HG03060 (cell line): ENCODE results near the gene MCOLN3.

Experiments used
- ATAC-seq: cut with Tn5 transposase; IDR thresholded peaks from one replicate; pipeline ENCODE4 v1.9.1; 2021; ENCODE audit warnings: low read depth, moderate number of reproducible peaks; ENCODE audit not compliant: unreplicated experiment

MCOLN3 gene

DNA sequence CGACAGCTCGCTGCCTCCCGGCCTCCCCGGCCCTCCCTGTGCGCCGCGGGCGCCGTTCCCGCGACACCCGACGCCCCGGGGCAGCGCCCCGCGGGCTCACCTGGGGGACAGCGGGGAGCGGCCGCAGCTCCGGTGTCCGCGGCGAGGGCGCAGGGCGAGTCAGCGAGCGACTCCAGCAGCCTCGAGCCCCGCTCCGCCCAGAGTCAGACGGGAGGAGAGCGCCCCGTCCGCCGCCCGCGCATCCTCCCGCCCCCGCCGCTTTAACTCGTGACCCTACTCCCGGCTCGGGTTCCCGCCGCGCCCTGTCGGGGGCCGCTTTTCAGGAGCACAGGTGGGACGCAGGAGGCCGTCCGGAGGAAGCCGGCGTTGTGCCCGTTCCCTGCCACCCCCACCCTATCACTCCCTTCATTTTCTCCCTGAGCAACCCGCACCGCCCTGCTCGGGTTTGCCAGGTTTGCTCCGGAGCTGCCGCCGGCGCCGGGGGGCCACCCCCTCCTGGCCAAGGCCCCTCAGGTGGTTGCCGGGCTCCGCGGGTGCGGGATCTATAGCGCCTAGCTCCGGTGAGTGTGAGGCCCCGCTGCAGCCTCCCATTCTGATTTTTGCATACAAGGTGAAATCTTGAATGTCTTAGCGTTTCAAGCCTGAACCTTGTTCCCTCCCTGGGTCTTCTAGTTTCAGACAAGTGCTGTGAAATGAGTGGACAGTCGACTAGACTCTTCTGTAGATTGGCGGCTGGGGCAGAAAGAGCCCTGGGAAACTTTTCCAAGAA lies at the start of gene MCOLN3:
Gene MCOLN3, minus strand, starts transcription at position 205 of the 769 bp plus-strand sequence. CDS start 3,140 bp downstream, outside the sequence.
- no peak for ATAC-seq

DNA sequence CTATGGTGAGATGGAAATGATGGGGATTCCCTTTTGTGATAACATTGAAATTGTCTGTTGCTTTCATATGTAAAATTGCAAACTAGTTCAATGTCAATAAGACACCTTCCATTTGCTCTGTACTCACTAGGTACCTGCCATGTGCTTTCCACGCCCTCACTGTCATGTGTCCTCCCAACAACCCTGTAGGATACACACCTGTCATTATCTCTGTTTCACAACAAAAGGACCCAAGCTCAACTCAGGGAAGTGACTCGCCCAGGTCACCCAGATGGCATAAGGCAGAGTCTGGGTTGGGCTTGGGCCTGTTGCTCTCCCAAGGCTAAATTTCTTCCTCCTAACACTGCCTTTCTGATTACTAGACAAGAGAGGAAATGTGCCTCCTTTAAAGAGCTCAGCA lies 45.3 kb upstream of the MCOLN3 start:
- no peak for ATAC-seq

GRCh38 chr1:85091671-85092280 lies 43.5 kb upstream of the MCOLN3 start:
- no peak for ATAC-seq

- ATAC-seq: no peak
These were observed 41.9 kb upstream of the MCOLN3 start for GRCh38 chr1:85090225-85090624.

DNA sequence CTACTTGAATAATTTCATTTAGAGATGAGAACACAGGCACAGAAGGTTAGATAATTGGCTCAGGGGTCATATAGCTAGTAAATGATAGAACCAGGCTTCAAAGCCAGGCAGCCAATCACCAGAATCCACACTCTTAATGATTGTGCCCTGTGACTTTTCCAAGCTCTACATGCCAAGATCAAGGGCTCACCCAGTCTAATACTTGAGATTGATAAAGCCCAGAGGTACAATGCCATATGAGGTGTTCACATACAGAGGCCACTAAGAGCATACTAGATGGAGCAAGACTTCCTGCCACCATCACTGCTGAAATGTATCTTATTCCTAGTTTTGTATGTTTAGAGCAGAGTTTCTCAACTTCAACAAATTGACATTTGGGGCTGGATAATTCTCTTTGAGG lies 40.9 kb upstream of the MCOLN3 start:
- no peak for ATAC-seq

- ATAC-seq: no peak
These were observed 40.1 kb upstream of the MCOLN3 start for GRCh38 chr1:85088408-85088784.

DNA sequence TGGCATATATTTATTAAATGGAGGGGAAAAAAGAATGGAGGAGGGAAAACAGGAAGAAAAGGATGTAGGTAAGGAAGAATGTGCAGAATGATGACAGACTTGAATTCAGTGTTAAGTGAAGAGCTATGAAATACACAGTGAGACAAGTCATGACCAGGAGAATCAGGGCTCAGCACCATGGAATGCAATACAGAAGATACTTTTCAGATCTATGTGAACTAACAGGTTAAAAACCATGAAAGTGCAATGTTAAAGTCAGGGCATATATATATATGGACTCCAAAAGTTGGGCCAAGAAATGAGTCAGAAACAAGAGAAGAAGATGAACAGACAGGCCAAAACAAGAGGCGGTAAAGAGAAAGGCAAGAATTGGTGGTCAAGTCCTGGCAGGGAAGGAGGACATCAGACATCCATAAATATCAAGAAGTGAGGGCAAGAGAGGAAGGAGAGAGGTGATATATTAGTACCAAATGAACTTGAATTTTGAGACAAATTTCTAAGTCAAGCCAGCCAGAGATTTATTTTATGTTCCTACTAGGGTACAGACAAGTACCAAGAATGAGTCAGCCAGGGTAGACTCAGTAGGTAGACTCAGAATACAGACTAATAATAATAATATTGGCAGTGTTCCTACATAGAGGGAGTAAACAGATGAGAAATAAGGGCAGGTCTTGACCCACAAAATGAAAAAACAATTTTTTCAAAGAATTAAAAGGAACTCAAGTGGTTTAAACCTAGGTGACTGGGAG lies 39.5 kb upstream of the MCOLN3 start:
- no peak for ATAC-seq

DNA sequence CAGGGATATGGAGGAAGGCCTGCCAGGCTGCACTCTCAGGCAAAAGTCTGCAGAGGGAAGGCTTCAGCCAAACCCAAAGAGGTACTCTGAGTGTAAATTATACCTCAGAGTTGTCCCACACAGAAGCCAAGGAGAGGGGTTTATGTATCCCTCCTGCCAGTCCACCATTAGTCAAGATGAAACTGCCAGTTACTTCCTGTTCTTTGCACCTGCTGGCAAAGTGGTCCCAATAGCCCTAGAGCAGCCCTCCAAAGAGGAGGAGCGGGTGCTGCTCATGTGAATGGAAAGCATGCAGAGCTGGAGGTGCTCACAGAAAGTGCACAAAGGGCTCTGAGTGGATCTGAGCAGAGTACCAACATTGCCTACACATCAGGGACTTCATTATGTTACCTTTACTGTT lies 37.1 kb upstream of the MCOLN3 start:
- ATAC-seq: no peak

DNA sequence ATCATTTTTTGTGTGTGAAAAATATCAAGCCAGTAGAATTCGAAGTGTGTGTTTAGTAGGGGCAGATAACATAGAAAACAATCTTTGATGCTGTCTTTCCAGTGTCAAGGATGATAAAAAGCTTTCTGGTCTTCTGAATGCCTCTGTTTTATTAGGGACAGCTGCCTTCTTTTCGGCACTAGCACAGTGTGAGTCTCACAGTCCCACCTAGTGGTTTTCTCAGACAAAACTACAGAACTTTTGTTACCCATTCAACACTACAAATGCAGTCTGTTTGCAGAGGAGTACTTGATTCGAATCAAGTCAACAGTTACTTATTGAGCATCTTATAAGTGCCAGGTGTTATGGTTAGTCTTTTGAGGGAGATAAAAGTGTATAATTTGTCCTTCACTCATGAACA lies 30.6 kb upstream of the MCOLN3 start:
- ATAC-seq: no peak

- no peak for ATAC-seq
These were observed 26.2 kb upstream of the MCOLN3 start for GRCh38 chr1:85074365-85074964.

- no peak for ATAC-seq
These were observed 22.7 kb upstream of the MCOLN3 start for GRCh38 chr1:85070972-85071492.

DNA sequence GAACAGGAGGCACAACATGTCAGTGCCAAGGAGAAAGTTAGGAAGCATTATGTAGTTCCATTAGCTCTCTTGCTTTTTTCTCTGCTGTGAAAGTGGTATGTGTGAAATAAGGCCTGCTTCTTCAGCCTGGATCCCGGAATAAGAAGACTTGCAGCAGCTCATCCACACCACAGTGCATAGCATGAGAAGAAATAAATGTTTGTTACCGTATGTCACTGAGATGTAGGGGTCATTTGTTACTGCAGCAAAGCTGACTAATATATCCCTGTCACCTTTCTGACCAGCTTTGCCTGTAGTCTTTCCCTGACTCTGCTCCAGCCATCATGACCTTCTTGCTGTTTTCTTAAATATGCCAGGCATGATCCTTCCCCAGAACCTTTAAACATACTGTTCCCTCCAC lies 20.5 kb upstream of the MCOLN3 start:
- no peak for ATAC-seq

- ATAC-seq: no peak
These were observed 17.2 kb upstream of the MCOLN3 start for GRCh38 chr1:85065550-85065949.

GRCh38 chr1:85062425-85063026 lies 14.2 kb upstream of the MCOLN3 start:
- no peak for ATAC-seq

GRCh38 chr1:85061711-85062424 lies 13.6 kb upstream of the MCOLN3 start:
- ATAC-seq: peak; percentile 100

DNA sequence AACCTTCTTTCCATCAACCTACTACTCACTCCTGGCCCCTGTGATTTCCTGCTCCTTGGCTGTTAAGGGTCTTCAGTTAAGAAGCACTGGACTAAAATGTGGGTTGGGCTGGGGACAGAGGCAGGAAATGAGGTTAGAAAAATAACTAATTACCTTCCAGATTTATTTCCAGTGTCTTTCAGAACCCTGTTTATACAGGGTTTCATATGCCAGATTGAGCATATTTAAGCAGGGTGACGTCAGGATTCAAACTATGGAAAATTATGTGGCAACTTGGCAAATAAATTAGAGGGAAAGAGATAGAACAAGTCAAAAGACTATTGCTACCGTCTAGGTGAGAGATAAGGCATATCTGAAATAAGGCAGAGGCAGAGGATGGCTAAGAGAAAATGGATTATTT lies 11.7 kb upstream of the MCOLN3 start:
- ATAC-seq: no peak

DNA sequence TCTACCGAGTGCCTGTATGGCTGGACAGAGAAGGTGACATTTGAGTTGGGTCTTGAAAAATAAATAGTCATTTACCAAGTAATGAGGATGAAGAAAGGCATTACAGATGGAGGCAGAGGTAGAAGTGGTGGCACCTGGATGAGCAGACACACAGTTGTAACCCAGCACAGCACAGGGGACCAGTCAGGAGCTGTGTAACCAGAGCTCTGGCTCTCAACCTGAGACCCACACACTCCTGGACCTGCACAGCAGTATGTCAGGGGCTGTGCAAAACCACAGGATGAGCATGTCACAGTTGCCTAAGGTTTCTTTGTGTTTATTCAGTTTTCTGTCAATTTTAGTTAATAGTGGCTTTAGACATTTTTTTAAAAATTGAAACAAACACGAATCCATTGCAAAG lies 11.3 kb upstream of the MCOLN3 start:
- ATAC-seq: no peak

- no peak for ATAC-seq
These were observed 10.5 kb upstream of the MCOLN3 start for GRCh38 chr1:85058786-85059185.

GRCh38 chr1:85058311-85058710 lies 10.0 kb upstream of the MCOLN3 start:
- ATAC-seq: no peak

DNA sequence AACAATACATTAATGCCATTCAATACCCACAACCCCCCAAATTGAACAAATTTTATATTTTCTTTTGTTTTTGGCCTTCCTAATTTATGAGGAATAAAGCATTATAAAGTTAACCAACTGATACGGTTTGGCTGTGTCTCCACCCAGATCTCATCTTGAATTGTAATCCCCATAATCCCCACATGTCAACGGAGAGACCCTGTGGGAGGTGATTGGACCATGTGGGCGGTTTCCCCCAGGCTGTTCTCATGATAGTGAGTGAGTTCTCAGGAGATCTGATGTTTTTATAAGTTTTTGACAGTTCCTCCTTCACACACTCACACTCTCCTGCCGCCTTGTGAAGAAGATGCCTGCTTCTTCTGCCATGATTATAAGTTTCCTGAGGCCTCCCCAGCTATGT lies 6.4 kb upstream of the MCOLN3 start:
- ATAC-seq: no peak
